HCT116 (cell line): ENCODE results near the gene CLEC4F. TPM values are rescaled to one million over a fixed set of nuclear protein-coding genes. Genes with fewer than 3 reads are reported as not detected.

ENCODE experiments used
- ATAC-seq: fragments of 200-7000 bp; cut with Tn5 transposase; 2 replicates; pipeline ENCODE4 v1.9.1; 2020; ENCODE audit warnings: mild to moderate bottlenecking, moderate library complexity
- BruUV-seq: library from RNA; stranded (reverse); fragments of 400-500 nt; replicated peaks from 2 replicates; lab custom pipeline; 2021; lab: Mats Ljungman, UMichigan
- CTCF ChIA-PET: fragments of 300-600 bp; sonication (Branson Sonifier 250); formaldehyde crosslinking; loops from one replicate; lab custom pipeline; 2021; ENCODE audit warnings: antibody characterized with exemption; lab: Charles Lee
- POLR2A ChIA-PET: fragments of 300-600, 350-600 bp; sonication (Branson Sonifier 250); formaldehyde crosslinking; loops from one replicate; lab custom pipeline; 2021; ENCODE audit warnings: antibody characterized with exemption; lab: Charles Lee
- RAD21 ChIA-PET, 2 experiments: fragments of 300-600 bp; sonication (Branson Sonifier 250); formaldehyde crosslinking; loops; one replicate each; lab custom pipeline; 2023; ENCODE audit warnings: low total read pairs in 2 of 2; ENCODE audit not compliant: uncharacterized antibody in 2 of 2, unreplicated experiment in 2 of 2, low non-redundant PET in 1 of 2; lab: Charles Lee
- DNase-seq: peaks from one replicate; pipeline ENCODE4 v3.0.0-alpha.2; 2010; ENCODE audit warnings: low read depth, low spot score
- H2AFZ ChIP-seq: fragments of 200-600 bp; shearing (Covaris generic), sonication (generic); 2 replicates; pipeline ENCODE4 v1.6.1; 2017; ENCODE audit warnings: low read depth, mixed run types, mixed read lengths, antibody characterized with exemption, low read length; ENCODE audit not compliant: poor library complexity, severe bottlenecking
- H3K27ac ChIP-seq: 2 replicates; pipeline ENCODE4 v1.5.1; 2012; ENCODE audit warnings: low read depth, low read length
- H3K27me3 ChIP-seq: fragments of 200-600 bp; sonication (generic); 2 replicates; pipeline ENCODE4 v1.6.1; 2016; ENCODE audit warnings: mixed run types, low read length, mixed read lengths; ENCODE audit not compliant: insufficient read depth
- H3K36me3 ChIP-seq, 2 experiments: fragments of 200-500 bp in 1 of 2; fragments of 200-600 bp in 1 of 2; sonication (Bioruptor generic) in 1 of 2; sonication (generic) in 1 of 2; 2 replicates each; pipeline versions ENCODE4 v1.5.1 to v1.6.1; 2014 to 2016; ENCODE audit warnings: low read length in 2 of 2, inconsistent platforms in 1 of 2, mixed read lengths in 1 of 2, mixed run types in 1 of 2; ENCODE audit not compliant: insufficient read depth in 2 of 2, control insufficient read depth in 1 of 2
- H3K4me1 ChIP-seq, 2 experiments: fragments of 200-600 bp in 1 of 2; sonication (generic) in 1 of 2; 2 replicates each; pipeline versions ENCODE4 v1.5.1 to v1.6.1; 2012 to 2017; ENCODE audit warnings: low read length in 2 of 2, inconsistent platforms in 1 of 2, mild to moderate bottlenecking in 1 of 2, mixed read lengths in 1 of 2, mixed run types in 1 of 2, moderate library complexity in 1 of 2; ENCODE audit not compliant: insufficient read depth in 2 of 2, control insufficient read depth in 1 of 2
- H3K4me2 ChIP-seq: fragments of 200-600 bp; sonication (generic); 2 replicates; pipeline ENCODE4 v1.6.1; 2017; ENCODE audit warnings: mixed run types, low read length, mixed read lengths
- H3K4me3 ChIP-seq, 2 experiments: fragments of 200-600 bp in 1 of 2; sonication (generic) in 1 of 2; replicated peaks in 1 of 2; 2 replicates each; pipeline ENCODE4 v1.5.1; 2011 to 2016; ENCODE audit warnings: low read length in 2 of 2, control low read depth in 1 of 2, low read depth in 1 of 2, mild to moderate bottlenecking in 1 of 2, mixed read lengths in 1 of 2, mixed run types in 1 of 2
- H3K79me2 ChIP-seq: fragments of 200-600 bp; sonication (generic); 2 replicates; pipeline ENCODE4 v1.6.1; 2017; ENCODE audit warnings: mild to moderate bottlenecking, mixed run types, low read length, moderate library complexity, mixed read lengths; ENCODE audit not compliant: insufficient read depth
- H3K9ac ChIP-seq: fragments of 200-600 bp; sonication (generic); 2 replicates; pipeline ENCODE4 v1.6.1; 2016; ENCODE audit warnings: low read length, mixed read lengths
- H3K9me2 ChIP-seq: fragments of 200-600 bp; sonication (generic), shearing (Covaris generic); 2 replicates; pipeline ENCODE4 v1.6.1; 2017; ENCODE audit warnings: mixed run types, mild to moderate bottlenecking, moderate library complexity; ENCODE audit not compliant: insufficient read depth
- H3K9me3 ChIP-seq, 2 experiments: fragments of 200-500 bp in 1 of 2; fragments of 200-600 bp in 1 of 2; sonication (Bioruptor generic) in 1 of 2; sonication (generic) in 1 of 2; 2 replicates each; pipeline ENCODE4 v1.6.1; 2014 to 2017; ENCODE audit warnings: low read length in 2 of 2, mixed read lengths in 2 of 2, inconsistent platforms in 1 of 2, low read depth in 1 of 2, mild to moderate bottlenecking in 1 of 2, mixed run types in 1 of 2, moderate library complexity in 1 of 2; ENCODE audit not compliant: control insufficient read depth in 1 of 2, insufficient read depth in 1 of 2
- H4K20me1 ChIP-seq: fragments of 200-600 bp; sonication (generic), shearing (Covaris generic); 2 replicates; pipeline ENCODE4 v1.6.1; 2017; ENCODE audit warnings: mixed run types, mild to moderate bottlenecking, moderate library complexity; ENCODE audit not compliant: insufficient read depth
- CTCF ChIP-seq, 3 experiments: fragments of 200-600 bp in 1 of 3; sonication (generic) in 1 of 3; IDR thresholded peaks in 2 of 3; conservative IDR thresholded peaks in 1 of 3; 2 replicates each; pipeline ENCODE4 v1.5.1; 2012 to 2017; ENCODE audit warnings: low read depth in 2 of 3, low read length in 2 of 3, antibody characterized with exemption in 1 of 3, borderline replicate concordance in 1 of 3, control low read depth in 1 of 3, mild to moderate bottlenecking in 1 of 3, mixed read lengths in 1 of 3, mixed run types in 1 of 3, moderate library complexity in 1 of 3; ENCODE audit not compliant: insufficient read depth in 1 of 3
- EGR1 ChIP-seq: IDR thresholded peaks from 2 replicates; pipeline ENCODE4 v1.6.1; 2012; ENCODE audit warnings: low read depth
- EZH2 ChIP-seq: fragments of 200-600 bp; sonication (generic); IDR thresholded peaks from 2 replicates; pipeline ENCODE4 v1.6.1; 2017; ENCODE audit warnings: antibody characterized with exemption, mixed run types
- FOSL1 ChIP-seq: IDR thresholded peaks from 2 replicates; pipeline ENCODE4 v1.6.1; 2012; ENCODE audit warnings: low read depth
- JUND ChIP-seq: IDR thresholded peaks from 2 replicates; pipeline ENCODE4 v1.6.1; 2012
- POLR2AphosphoS5 ChIP-seq: IDR thresholded peaks from 2 replicates; pipeline ENCODE4 v1.6.1; 2011; ENCODE audit warnings: mild to moderate bottlenecking, low read depth, low read length, moderate library complexity
- SRF ChIP-seq: IDR thresholded peaks from 2 replicates; pipeline ENCODE4 v1.6.1; 2012; ENCODE audit warnings: low read depth
- TCF7L2 ChIP-seq: IDR thresholded peaks from 2 replicates; pipeline ENCODE4 v1.7.0; 2011; ENCODE audit warnings: borderline replicate concordance, inconsistent platforms; ENCODE audit not compliant: insufficient read depth, insufficient read length; ENCODE audit errors: extremely low read depth
- YY1 ChIP-seq: IDR thresholded peaks from 2 replicates; pipeline ENCODE4 v1.6.1; 2011; ENCODE audit warnings: low read length, low read depth, moderate library complexity, mild to moderate bottlenecking; ENCODE audit not compliant: insufficient replicate concordance; ENCODE audit errors: extremely low read depth
- ZBTB33 ChIP-seq: IDR thresholded peaks from 2 replicates; pipeline ENCODE4 v1.6.1; 2011; ENCODE audit warnings: mild to moderate bottlenecking, low read length, moderate library complexity; ENCODE audit not compliant: insufficient replicate concordance; ENCODE audit errors: extremely low read depth
- ZFX ChIP-seq: fragments of 450-650 bp; IDR thresholded peaks from 2 replicates; pipeline ENCODE4 v1.6.1; 2017
- intact Hi-C: fragments of 100-400 bp; cut with micrococcal nuclease; formaldehyde crosslinking; loops from 2 replicates; pipeline ENCODE4 v1.10.0; 2022
- total RNA-seq: library from RNA; stranded (reverse); gene quantifications from one replicate; pipeline ENCODE4 v1.2.1, GENCODE V29; 2021; ENCODE audit not compliant: unreplicated experiment
- TF ChIP-seq, protein P1 (sequence below): IDR thresholded peaks from 2 replicates; pipeline ENCODE4 v1.6.1; 2012

Gene CLEC4F
- total RNA-seq, 1 experiment from 2014 or later: not detected

DNA sequence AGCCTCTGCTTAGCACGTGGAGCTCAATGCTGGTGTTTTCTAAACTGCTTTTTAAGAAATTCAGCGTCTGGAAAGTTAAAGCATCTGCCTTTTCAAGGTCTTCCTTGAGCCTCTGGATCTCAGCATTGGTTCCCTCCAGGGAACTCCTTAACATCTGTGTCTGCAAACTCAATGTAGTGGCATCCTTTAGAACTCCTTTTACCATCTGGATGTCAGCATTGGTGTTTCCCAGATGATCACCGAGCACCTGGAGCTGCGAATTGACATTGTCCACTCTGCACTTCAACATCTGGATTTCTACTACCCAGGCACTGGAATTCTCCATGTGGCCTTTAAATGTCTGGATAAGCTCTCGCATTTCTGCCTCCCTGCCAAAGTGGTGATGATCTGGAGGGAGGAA lies 3.7 kb downstream of the CLEC4F start:
- Histone ChIP-seq H3K9ac (no peak overlapping the region), H3K4me1 (no peaks in the 10 kb centered on the region), H3K4me2 (no peak overlapping the region), H4K20me1 (no peaks in the 10 kb centered on the region), H3K36me3 (no peaks in the 10 kb centered on the region), H2AFZ (no peak overlapping the region), H3K79me2 (no peaks in the 10 kb centered on the region), H3K27me3 (peaks cover 9% of the 10 kb centered on the region; the same call in 1 of the 2 replicates), H3K9me3 (no peaks in the 10 kb centered on the region), H3K9me2 (no peaks in the 10 kb centered on the region), H3K4me3 (no peak overlapping the region), H3K27ac (no peak overlapping the region)
- intact Hi-C loops: no loop called here
- ATAC-seq (no peak), DNase-seq (no peak)
- BruUV-seq: no TSS peak
- ChIA-PET CTCF (no interaction called here), RAD21 (no interaction called here), POLR2A (no interaction called here)
- TF ChIP-seq ZBTB33: no peak
- TF ChIP-seq JUND: no peak

DNA sequence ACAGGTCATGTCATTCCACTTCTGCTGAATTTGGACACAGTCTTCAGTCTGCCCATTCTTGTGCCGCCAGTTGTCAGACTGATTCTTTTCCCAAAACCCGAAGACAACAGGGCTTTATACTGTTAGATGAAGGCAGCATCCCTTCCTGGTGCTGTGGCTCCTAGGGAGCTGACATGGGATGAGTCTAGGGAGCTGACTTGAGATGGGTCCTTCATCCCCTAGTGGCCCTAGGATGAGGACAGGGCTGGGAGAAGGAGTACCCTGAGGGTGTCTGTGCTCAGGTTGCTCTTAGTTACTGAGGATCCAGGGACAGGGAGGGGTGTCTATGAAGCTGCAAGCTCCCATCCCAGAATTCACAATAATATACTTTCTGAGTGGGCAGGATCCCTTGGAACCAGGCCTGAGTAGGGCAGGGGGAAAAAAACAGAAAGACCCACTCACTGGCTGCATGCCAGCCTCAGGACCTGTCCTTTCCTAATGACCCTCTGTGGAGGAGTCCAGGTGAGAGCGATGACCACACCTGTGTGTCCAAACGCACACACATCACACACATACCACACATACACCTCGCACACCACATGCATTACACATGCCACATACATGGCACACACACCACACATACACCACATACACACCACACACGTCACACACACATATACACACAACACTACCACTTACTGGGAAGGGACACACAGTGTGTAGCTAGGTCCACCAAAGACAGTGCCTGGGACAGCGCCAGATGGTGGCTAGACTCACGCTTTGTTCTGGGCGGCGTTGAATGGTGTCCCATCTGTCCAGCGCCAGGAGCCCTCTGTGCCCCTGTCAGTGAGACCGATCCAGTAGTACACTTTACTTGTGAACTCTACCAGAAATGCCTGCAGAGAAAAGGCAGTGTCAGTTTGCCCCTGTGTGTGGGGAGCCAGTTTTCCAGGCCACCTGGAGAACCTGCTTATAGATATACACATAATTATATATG lies 11.1 kb downstream of the CLEC4F start:
- H3K9me3 ChIP-seq: no peaks in the 10 kb centered on the region
- H3K9ac ChIP-seq: no peak overlapping the region
- H3K79me2 ChIP-seq: no peaks in the 10 kb centered on the region
- H3K4me3 ChIP-seq: no peak overlapping the region
- POLR2A ChIA-PET: no interaction called here
- H3K36me3 ChIP-seq: no peaks in the 10 kb centered on the region
- H4K20me1 ChIP-seq: no peaks in the 10 kb centered on the region
- no peak for DNase-seq
- no peaks in the 10 kb centered on the region for H3K9me2 ChIP-seq
- H2AFZ ChIP-seq: no peak overlapping the region
- RAD21 ChIA-PET: no interaction called here
- H3K27ac ChIP-seq: no peak overlapping the region
- intact Hi-C loops: no loop called here
- no peak overlapping the region for H3K4me2 ChIP-seq
- no peak for ATAC-seq
- no peaks in the 10 kb centered on the region for H3K27me3 ChIP-seq
- CTCF ChIA-PET: no interaction called here
- no peaks in the 10 kb centered on the region for H3K4me1 ChIP-seq
- BruUV-seq: no TSS peak
- TF ChIP-seq FOSL1 (no peak), CTCF (IDR thresholded peaks at IDR 0.05 in 2 of 3, conservative IDR thresholded peaks at IDR 0.05 in 1 of 3; ENCODE audit: borderline replicate concordance in 1 of 3, insufficient read depth in 1 of 3, low read depth in 2 of 3, low read length in 2 of 3) (no peak), TCF7L2 (no peak), POLR2AphosphoS5 (no peak), ZFX (no peak), YY1 (no peak), EZH2 (no peak), SRF (no peak), EGR1 (no peak)
- TF ChIP-seq, protein P1, sequence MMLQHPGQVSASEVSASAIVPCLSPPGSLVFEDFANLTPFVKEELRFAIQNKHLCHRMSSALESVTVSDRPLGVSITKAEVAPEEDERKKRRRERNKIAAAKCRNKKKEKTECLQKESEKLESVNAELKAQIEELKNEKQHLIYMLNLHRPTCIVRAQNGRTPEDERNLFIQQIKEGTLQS: no peak
